ENCODE results near the gene ARHGEF19. TPM values are rescaled to one million over a fixed set of nuclear protein-coding genes. Genes with fewer than 3 reads are reported as not detected.

Gene ARHGEF19
- total RNA-seq, 1 donor from 2014 or later: 8.5 TPM

- Mint-ChIP-seq H3K4me3 (peak overlapping the region; percentile 91), H3K27ac (peak overlapping the region; percentile 92), H3K9me3 (no peaks in the 10 kb centered on the region), H3K4me1 (peaks cover 20% of the 10 kb centered on the region), H3K36me3 (ENCODE audit: low read depth) (no peaks in the 10 kb centered on the region), H3K27me3 (no peaks in the 10 kb centered on the region)
- DNase-seq: no peak
- intact Hi-C loops (cut with micrococcal nuclease): loop anchor here (1.0 to 5.0 kb wide), 4 partner anchors 20 to 390 kb away; partner anchors contain the start of genes SPEN and SZRD1
Measured at GRCh38 chr1:16237343-16237830, 24.9 kb upstream of the ARHGEF19 start.

- Mint-ChIP-seq H3K27ac (peak within 1 kb of the TSS; percentile 92), H3K4me1 (peaks cover 20% of the 10 kb centered on the region), H3K4me3 (peak within 1 kb of the TSS; percentile 91), H3K27me3 (no peaks in the 10 kb centered on the region), H3K36me3 (ENCODE audit: low read depth) (no peaks in the 10 kb centered on the region), H3K9me3 (no peaks in the 10 kb centered on the region)
- intact Hi-C loops (cut with micrococcal nuclease): loop anchor here (1.0 to 5.0 kb wide), 4 partner anchors 19 to 389 kb away; partner anchors contain the start of genes SPEN and SZRD1
- peak; percentile 99 for DNase-seq
Measured at GRCh38 chr1:16236511-16237342, 24.3 kb upstream of the ARHGEF19 start, which contains the start of gene CPLANE2. CPLANE2 (minus strand) TSS chr1:16237183; CDS start chr1:16236742, 441 bp downstream.

- peak overlapping the region; percentile 92 for H3K27ac Mint-ChIP-seq
- peak overlapping the region; percentile 91 for H3K4me3 Mint-ChIP-seq
- peak; percentile 76 for DNase-seq
- peaks cover 20% of the 10 kb centered on the region for H3K4me1 Mint-ChIP-seq
- H3K27me3 Mint-ChIP-seq: no peaks in the 10 kb centered on the region
- no peaks in the 10 kb centered on the region for H3K36me3 Mint-ChIP-seq (ENCODE audit: low read depth)
- H3K9me3 Mint-ChIP-seq: no peaks in the 10 kb centered on the region
- intact Hi-C loops (cut with micrococcal nuclease): loop anchor here (2.0 to 5.0 kb wide), 2 partner anchors 131 to 389 kb away; partner anchors contain the start of genes SPEN and SZRD1
Measured at GRCh38 chr1:16235944-16236510, 23.6 kb upstream of the ARHGEF19 start.

GRCh38 chr1:16235347-16235746 lies 22.9 kb upstream of the ARHGEF19 start:
- no peaks in the 10 kb centered on the region for H3K9me3 Mint-ChIP-seq
- intact Hi-C loops (cut with micrococcal nuclease): loop anchor here (5.0 kb wide), 1 partner anchor 388 kb away; the partner anchor contains the start of gene SPEN
- no peaks in the 10 kb centered on the region for H3K36me3 Mint-ChIP-seq (ENCODE audit: low read depth)

GRCh38 chr1:16233431-16233830 lies 21.0 kb upstream of the ARHGEF19 start:
- H3K4me1 Mint-ChIP-seq: peaks cover 20% of the 10 kb centered on the region
- intact Hi-C loops (cut with micrococcal nuclease): no loop called here
- H3K27ac Mint-ChIP-seq: no peak overlapping the region
- peaks cover 8% of the 10 kb centered on the region for H3K27me3 Mint-ChIP-seq
- no peak for DNase-seq
- peaks cover 3% of the 10 kb centered on the region for H3K36me3 Mint-ChIP-seq (ENCODE audit: low read depth)
- no peak overlapping the region for H3K4me3 Mint-ChIP-seq
- no peaks in the 10 kb centered on the region for H3K9me3 Mint-ChIP-seq

More at GRCh38 chr1:16235347-16235746, 22.9 kb upstream of the ARHGEF19 start:
- no peak overlapping the region for H3K27ac Mint-ChIP-seq
- no peaks in the 10 kb centered on the region for H3K27me3 Mint-ChIP-seq
- no peak overlapping the region for H3K4me3 Mint-ChIP-seq
- no peak for DNase-seq
- H3K4me1 Mint-ChIP-seq: peaks cover 20% of the 10 kb centered on the region

- Mint-ChIP-seq H3K4me1 (peaks cover 14% of the 10 kb centered on the region), H3K36me3 (ENCODE audit: low read depth) (peaks cover 3% of the 10 kb centered on the region), H3K27me3 (peaks cover 19% of the 10 kb centered on the region), H3K4me3 (no peak overlapping the region), H3K9me3 (peaks cover under 1% of the 10 kb centered on the region), H3K27ac (no peak overlapping the region)
- no peak for DNase-seq
- intact Hi-C loops (cut with micrococcal nuclease): no loop called here
Measured at GRCh38 chr1:16232316-16232710, 19.9 kb upstream of the ARHGEF19 start.

GRCh38 chr1:16231331-16232315 lies 19.2 kb upstream of the ARHGEF19 start:
- Mint-ChIP-seq H3K27ac (no peak overlapping the region), H3K27me3 (peaks cover 23% of the 10 kb centered on the region), H3K4me3 (no peak overlapping the region), H3K4me1 (peaks cover 12% of the 10 kb centered on the region), H3K9me3 (peaks cover 3% of the 10 kb centered on the region), H3K36me3 (ENCODE audit: low read depth) (peaks cover 3% of the 10 kb centered on the region)
- intact Hi-C loops (cut with micrococcal nuclease): no loop called here
- no peak for DNase-seq

GRCh38 chr1:16230744-16231143 lies 18.3 kb upstream of the ARHGEF19 start:
- intact Hi-C loops (cut with micrococcal nuclease): no loop called here
- DNase-seq: no peak

GRCh38 chr1:16229976-16230740 lies 17.7 kb upstream of the ARHGEF19 start:
- intact Hi-C loops (cut with micrococcal nuclease): no loop called here
- H3K9me3 Mint-ChIP-seq: peaks cover 3% of the 10 kb centered on the region
- DNase-seq: no peak
- H3K27ac Mint-ChIP-seq: no peak overlapping the region
- H3K4me3 Mint-ChIP-seq: no peak overlapping the region
- peaks cover 30% of the 10 kb centered on the region for H3K27me3 Mint-ChIP-seq
- H3K4me1 Mint-ChIP-seq: peaks cover 3% of the 10 kb centered on the region
- peaks cover 3% of the 10 kb centered on the region for H3K36me3 Mint-ChIP-seq (ENCODE audit: low read depth)

More at GRCh38 chr1:16230744-16231143, 18.3 kb upstream of the ARHGEF19 start:
- H3K4me3 Mint-ChIP-seq: no peak overlapping the region
- H3K27ac Mint-ChIP-seq: no peak overlapping the region
- H3K27me3 Mint-ChIP-seq: peaks cover 30% of the 10 kb centered on the region
- peaks cover 3% of the 10 kb centered on the region for H3K36me3 Mint-ChIP-seq (ENCODE audit: low read depth)
- H3K4me1 Mint-ChIP-seq: peaks cover 6% of the 10 kb centered on the region
- H3K9me3 Mint-ChIP-seq: peaks cover 3% of the 10 kb centered on the region

GRCh38 chr1:16226490-16227179 lies 14.2 kb upstream of the ARHGEF19 start:
- peak overlapping the region; percentile 72 for H3K27ac Mint-ChIP-seq
- H3K4me1 Mint-ChIP-seq: peaks cover 3% of the 10 kb centered on the region
- H3K9me3 Mint-ChIP-seq: peaks cover 3% of the 10 kb centered on the region
- peaks cover 36% of the 10 kb centered on the region for H3K27me3 Mint-ChIP-seq
- intact Hi-C loops (cut with micrococcal nuclease): no loop called here
- H3K4me3 Mint-ChIP-seq: no peak overlapping the region
- peaks cover 5% of the 10 kb centered on the region for H3K36me3 Mint-ChIP-seq (ENCODE audit: low read depth)
- no peak for DNase-seq

GRCh38 chr1:16226129-16226489 lies 13.7 kb upstream of the ARHGEF19 start:
- Mint-ChIP-seq H3K27ac (no peak overlapping the region), H3K4me3 (no peak overlapping the region), H3K9me3 (peaks cover 3% of the 10 kb centered on the region), H3K4me1 (peaks cover 3% of the 10 kb centered on the region), H3K36me3 (ENCODE audit: low read depth) (peaks cover 5% of the 10 kb centered on the region), H3K27me3 (peaks cover 41% of the 10 kb centered on the region)
- intact Hi-C loops (cut with micrococcal nuclease): no loop called here
- no peak for DNase-seq

GRCh38 chr1:16224472-16224871 lies 12.0 kb upstream of the ARHGEF19 start:
- no peak for DNase-seq
- Mint-ChIP-seq H3K27me3 (peaks cover 41% of the 10 kb centered on the region), H3K36me3 (ENCODE audit: low read depth) (peaks cover 5% of the 10 kb centered on the region), H3K9me3 (peaks cover 3% of the 10 kb centered on the region), H3K4me3 (no peak overlapping the region), H3K4me1 (peaks cover 10% of the 10 kb centered on the region), H3K27ac (no peak overlapping the region)
- intact Hi-C loops (cut with micrococcal nuclease): no loop called here

Measured in activated CD4-positive, alpha-beta T cell treated with anti-CD3 and anti-CD28 coated beads, Interleukin-2, amount 10 ng/mL, durations not matched to agents 24 days and 14 days (primary cell).